GM12878 (cell line): ENCODE results near the gene LRP3. TPM values are rescaled to one million over a fixed set of nuclear protein-coding genes. Genes with fewer than 3 reads are reported as not detected.

Source experiments
- ATAC-seq: fragments of 200-7000 bp; cut with Tn5 transposase; 3 replicates; pipeline ENCODE4 v1.9.1; 2020; ENCODE audit warnings: mild to moderate bottlenecking, moderate library complexity
- BruUV-seq: library from RNA; stranded (reverse); fragments of 400-500 nt; replicated peaks from 2 replicates; lab custom pipeline; 2021; lab: Mats Ljungman, UMichigan
- CTCF ChIA-PET: fragments of 300-600 bp; sonication (Branson Sonifier 250); formaldehyde crosslinking; extraction: SDS; loops from one replicate; lab custom pipeline; 2021; ENCODE audit warnings: inconsistent platforms; lab: Yijun Ruan, JAX
- POLR2A ChIA-PET: fragments of 350-600 bp; formaldehyde crosslinking; extraction: SDS; loops from one replicate; lab custom pipeline; 2021; ENCODE audit warnings: inconsistent platforms; lab: Charles Lee
- RAD21 ChIA-PET: fragments of 300-600 bp; sonication (Branson Sonifier 250); formaldehyde crosslinking; loops from one replicate; lab custom pipeline; 2023; ENCODE audit warnings: antibody characterized with exemption; ENCODE audit not compliant: unreplicated experiment; lab: Charles Lee
- SMC1A ChIA-PET: fragments of 300-600 bp; sonication (Branson Sonifier 250); formaldehyde crosslinking; loops from one replicate; lab custom pipeline; 2023; ENCODE audit not compliant: unreplicated experiment, uncharacterized antibody; lab: Charles Lee
- DNase-seq: peaks from one replicate; pipeline ENCODE4 v3.0.0-alpha.2; 2011; ENCODE audit warnings: low read depth, low spot score
- FAIRE-seq: peaks from 3 replicates; lab custom pipeline; 2011; peaks lifted over from hg19 to GRCh38; lab: Jason Lieb, UNC
- H2AFZ ChIP-seq: 2 replicates; pipeline ENCODE4 v1.6.0; 2011; ENCODE audit warnings: low read depth, low read length, control low read depth; ENCODE audit not compliant: control insufficient read depth
- H3K27ac ChIP-seq: 2 replicates; pipeline ENCODE4 v1.5.1; 2011; ENCODE audit warnings: control low read depth; ENCODE audit not compliant: control insufficient read depth, insufficient read depth
- H3K27me3 ChIP-seq, 2 experiments: replicated peaks in 1 of 2; 2 replicates each; pipeline versions ENCODE4 v1.6.0 to v1.6.1; 2011; ENCODE audit warnings: low read length in 1 of 2; ENCODE audit not compliant: control insufficient read depth in 2 of 2, insufficient read depth in 2 of 2
- H3K36me3 ChIP-seq, 2 experiments: 2 replicates each; pipeline ENCODE4 v1.5.1; 2011; ENCODE audit warnings: low read length in 1 of 2; ENCODE audit not compliant: control insufficient read depth in 2 of 2, insufficient read depth in 2 of 2
- H3K4me1 ChIP-seq: 2 replicates; pipeline ENCODE4 v1.6.1; 2011; ENCODE audit warnings: mild to moderate bottlenecking, low read length, moderate library complexity, mixed read lengths; ENCODE audit not compliant: control insufficient read depth, insufficient read depth
- H3K4me2 ChIP-seq: 2 replicates; pipeline ENCODE4 v1.6.0; 2011; ENCODE audit warnings: control low read depth; ENCODE audit not compliant: control insufficient read depth, insufficient read depth
- H3K4me3 ChIP-seq: fragments of 200-600 bp; sonication (generic); 2 replicates; pipeline ENCODE4 v1.5.1; 2016
- H3K79me2 ChIP-seq: 2 replicates; pipeline ENCODE4 v1.6.0; 2011; ENCODE audit warnings: low read length; ENCODE audit not compliant: control insufficient read depth, insufficient read depth
- H3K9ac ChIP-seq: 2 replicates; pipeline ENCODE4 v1.8.0; 2011; ENCODE audit warnings: low read length, control low read depth, mixed read lengths; ENCODE audit not compliant: control insufficient read depth, insufficient read depth
- H3K9me3 ChIP-seq: replicated peaks from 3 replicates; pipeline ENCODE4 v1.5.1; 2011; ENCODE audit warnings: mild to moderate bottlenecking, low read length; ENCODE audit not compliant: control insufficient read depth, insufficient read depth
- H4K20me1 ChIP-seq: 2 replicates; pipeline ENCODE4 v1.6.0; 2011; ENCODE audit not compliant: control insufficient read depth, insufficient read depth
- EGR1 ChIP-seq, 2 experiments: IDR thresholded peaks; 1 replicate in 1 of 2; 2 replicates in 1 of 2; pipeline ENCODE4 v1.6.1; 2011 to 2012; ENCODE audit warnings: low read depth in 2 of 2, low read length in 2 of 2, borderline replicate concordance in 1 of 2, mild to moderate bottlenecking in 1 of 2, moderate library complexity in 1 of 2
- EP300 ChIP-seq, 2 experiments: fragments of 150-350 bp in 1 of 2; IDR thresholded peaks; 2 replicates each; pipeline ENCODE4 v1.6.1; 2011 to 2012; ENCODE audit warnings: low read depth in 2 of 2, low read length in 2 of 2, borderline replicate concordance in 1 of 2, improper control_type of control experiment in 1 of 2, inconsistent platforms in 1 of 2; ENCODE audit not compliant: control insufficient read depth in 1 of 2
- ETV6 ChIP-seq, 2 experiments: fragments of 450-650 bp in 1 of 2; IDR thresholded peaks in 1 of 2; conservative IDR thresholded peaks in 1 of 2; 2 replicates each; pipeline ENCODE4 v1.6.1; 2014; ENCODE audit warnings: antibody characterized with exemption in 1 of 2, borderline replicate concordance in 1 of 2, low read depth in 1 of 2, mild to moderate bottlenecking in 1 of 2, moderate library complexity in 1 of 2
- FOXM1 ChIP-seq: IDR thresholded peaks from 2 replicates; pipeline ENCODE4 v1.6.1; 2012; ENCODE audit warnings: low read depth, mild to moderate bottlenecking, inconsistent platforms, low read length, moderate library complexity
- HSF1 ChIP-seq: fragments of 150-350 bp; IDR thresholded peaks from 2 replicates; pipeline ENCODE4 v1.6.1; 2014; ENCODE audit warnings: mild to moderate bottlenecking, low read depth, low read length
- IRF5 ChIP-seq: fragments of 450-650 bp; IDR thresholded peaks from 2 replicates; pipeline ENCODE4 v1.6.1; 2017; ENCODE audit warnings: borderline replicate concordance
- KLF5 ChIP-seq: fragments of 450-650 bp; IDR thresholded peaks from 2 replicates; pipeline ENCODE4 v1.6.1; 2014; ENCODE audit warnings: mild to moderate bottlenecking; ENCODE audit not compliant: partially characterized antibody
- TBL1XR1 ChIP-seq: IDR thresholded peaks from 2 replicates; pipeline ENCODE4 v1.6.1; 2012; ENCODE audit warnings: low read depth, low read length, improper control_type of control experiment
- ZNF274 ChIP-seq: IDR thresholded peaks from one replicate; pipeline ENCODE4 v1.8.0; 2011; ENCODE audit not compliant: insufficient read length, insufficient read depth
- ZNF687 ChIP-seq: fragments of 450-650 bp; IDR thresholded peaks from 2 replicates; pipeline ENCODE4 v1.6.1; 2017; ENCODE audit warnings: mild to moderate bottlenecking, moderate library complexity
- WGBS: methylation state at CpG from one replicate; pipeline ENCODE4 v1.1.6; 2016; ENCODE audit warnings: low lambda C conversion rate; ENCODE audit not compliant: insufficient replicate concordance, insufficient coverage; ENCODE audit errors: missing lambda C conversion rate; 5-methylcytosine and 5-hydroxymethylcytosine counted together
- in situ Hi-C: fragments of 300-500 bp; cut with MboI; formaldehyde crosslinking; loops from 9 replicates; pipeline ENCODE4 v1.14.3; 2018; ENCODE audit warnings: mixed read lengths
- intact Hi-C: fragments of 100-400 bp; cut with micrococcal nuclease; formaldehyde crosslinking; loops from one replicate; pipeline ENCODE4 v1.14.2; 2022; ENCODE audit not compliant: unreplicated experiment
- polyA plus RNA-seq, 11 experiments: library from polyadenylated mRNA; depleted of rRNA in 4 of 11; unstranded in 6 of 11; stranded (reverse) in 5 of 11; fragments of >200 nt; fragmentation: Nextera tagmentation in 4 of 11; fragmentation: Illumina TruSeq in 1 of 11; extraction: Ambion mirVana in 4 of 11; extraction: Trizol in 1 of 11; gene quantifications; 1 replicate in 1 of 11; 2 replicates in 10 of 11; pipeline versions ENCODE4 v1.2.1 to v1.2.3, GENCODE V29; 2011 to 2016; ENCODE audit warnings: inconsistent platforms in 2 of 11, missing spikeins in 2 of 11, low read depth in 1 of 11
- total RNA-seq, 4 experiments: library from RNA; depleted of rRNA in 3 of 4; stranded (reverse); fragments of >200 nt in 3 of 4; fragmentation: Illumina TruSeq in 1 of 4; extraction: Trizol in 1 of 4; gene quantifications; 2 replicates each; pipeline versions ENCODE4 v1.2.1 to v1.2.3, GENCODE V29; 2013 to 2021

Gene LRP3
- total and polyA plus RNA-seq, 10 of the 15 experiments (the other 5 are each of a cell fraction or from before 2014, with no cell fraction given) = 0.12 to 3.2 (median 0.64) TPM; not detected in 2

GRCh38 chr19:33224694-33225457, 30.7 kb downstream of the LRP3 start:
- ChIA-PET SMC1A (no interaction called here), POLR2A (no interaction called here), CTCF (interaction anchor here (1.2 to 2.1 kb wide), 2 partner anchors 10 to 50 kb away, joined by 3 to 9 read pairs; no protein-coding TSS in a partner anchor), RAD21 (interaction anchor here (0.8 kb wide), 1 partner anchor 81 kb away, joined by 3 read pairs; no protein-coding TSS in a partner anchor)
- no peaks in the 10 kb centered on the region for H3K4me1 ChIP-seq
- intact Hi-C loops = no loop called here
- H3K9me3 ChIP-seq = no peaks in the 10 kb centered on the region; the same call in 1 of the 3 replicates
- H4K20me1 ChIP-seq = no peaks in the 10 kb centered on the region
- H3K4me3 ChIP-seq = no peak overlapping the region
- no peak overlapping the region for H2AFZ ChIP-seq
- DNase-seq = no peak
- H3K79me2 ChIP-seq = no peaks in the 10 kb centered on the region
- FAIRE-seq = no peak
- in situ Hi-C loops = loop anchor here (25.0 kb wide), 1 partner anchor 537 kb away; no protein-coding TSS in a partner anchor
- no peak overlapping the region for H3K27ac ChIP-seq
- no peak overlapping the region for H3K4me2 ChIP-seq
- BruUV-seq = no TSS peak
- H3K36me3 ChIP-seq = no peaks in the 10 kb centered on the region
- no peak overlapping the region for H3K9ac ChIP-seq
- H3K27me3 ChIP-seq = peaks cover 5 to 13% of the 10 kb centered on the region in 2 experiments; a peak in 3 of 4 replicates
- WGBS = 65% methylated on average over 17 of the region's 18 CpGs
- ATAC-seq = no peak
- TF ChIP-seq EP300 (IDR thresholded peaks at IDR 0.05; ENCODE audit: borderline replicate concordance in 1 of 2, control insufficient read depth in 1 of 2, low read depth in 2 of 2, low read length in 2 of 2) (no peak), ETV6 (conservative IDR thresholded peaks at IDR 0.05 in 1 of 2, IDR thresholded peaks at IDR 0.05 in 1 of 2; ENCODE audit: borderline replicate concordance in 1 of 2, low read depth in 1 of 2) (no peak), EGR1 (IDR thresholded peaks at IDR 0.05; ENCODE audit: borderline replicate concordance in 1 of 2, low read depth in 2 of 2, low read length in 2 of 2) (no peak), HSF1 (no peak), IRF5 (no peak), ZNF687 (no peak), FOXM1 (no peak), TBL1XR1 (no peak), KLF5 (no peak), ZNF274 (no peak)
